Transverse colon (tissue), 4 donors: ENCODE results near the gene SPDL1. TPM values are rescaled to one million over a fixed set of nuclear protein-coding genes. Genes with fewer than 3 reads are reported as not detected.
"Not testable (repeated sequence)": the region's sequence is repeated elsewhere in the genome, so short reads cannot be mapped to it uniquely, and the experiment has no call there.

Experiments
- DNase-seq: peaks from one replicate; pipeline ENCODE4 v3.0.0-alpha.2; 2019
- H3K27ac ChIP-seq, 4 donors: fragments of 200-600 bp; sonication (generic); 2 replicates each; pipeline ENCODE4 v1.5.1; 2016 to 2018; ENCODE audit warnings: inconsistent platforms in 4 of 4
- H3K27me3 ChIP-seq: fragments of 200-600 bp; sonication (generic); 2 replicates; pipeline ENCODE4 v1.5.1; 2017; ENCODE audit warnings: inconsistent platforms
- H3K36me3 ChIP-seq, 4 donors: fragments of 200-600 bp; sonication (generic); 2 replicates each; pipeline ENCODE4 v1.5.1; 2017 to 2019; ENCODE audit warnings: inconsistent platforms in 4 of 4
- H3K4me1 ChIP-seq, 4 donors: fragments of 200-600 bp; sonication (generic); 2 replicates each; pipeline ENCODE4 v1.5.1; 2017 to 2020; ENCODE audit warnings: inconsistent platforms in 4 of 4
- H3K4me3 ChIP-seq, 4 donors: fragments of 200-600 bp; sonication (generic); 1 replicate in 1 of 4; 2 replicates in 3 of 4; pipeline versions ENCODE4 v1.5.1 to v1.6.1; 2017 to 2019; ENCODE audit warnings: inconsistent platforms in 4 of 4
- H3K9me3 ChIP-seq, 2 donors: fragments of 200-600 bp; sonication (generic); 2 replicates each; pipeline ENCODE4 v1.5.1; 2017 to 2019; ENCODE audit warnings: inconsistent platforms in 2 of 2
- CTCF ChIP-seq, 5 experiments: fragments of 200-600 bp in 3 of 5; fragments of 450-650 bp in 2 of 5; sonication (generic) in 3 of 5; IDR thresholded peaks; 1 replicate in 2 of 5; 2 replicates in 3 of 5; pipeline ENCODE4 v1.5.1; 2016 to 2017; ENCODE audit warnings: antibody characterized with exemption in 5 of 5, inconsistent platforms in 3 of 5, mild to moderate bottlenecking in 2 of 5, moderate library complexity in 1 of 5
- EP300 ChIP-seq: sonication (generic); formaldehyde crosslinking; IDR thresholded peaks from one replicate; pipeline ENCODE4 v1.6.1; 2017; ENCODE audit warnings: antibody characterized with exemption, low read depth
- POLR2A ChIP-seq: fragments of 450-650 bp; IDR thresholded peaks from one replicate; pipeline ENCODE4 v1.6.1; 2016; ENCODE audit warnings: antibody characterized with exemption, mild to moderate bottlenecking, moderate library complexity
- POLR2AphosphoS5 ChIP-seq, 3 donors: sonication (generic); formaldehyde crosslinking; IDR thresholded peaks; one replicate each; pipeline ENCODE4 v1.6.1; 2016; ENCODE audit warnings: antibody characterized with exemption in 3 of 3
- WGBS, 2 donors: methylation state at CpG; one replicate each; pipeline ENCODE4 v1.1.5; 2018; ENCODE audit warnings: low coverage in 1 of 2; 5-methylcytosine and 5-hydroxymethylcytosine counted together
- in situ Hi-C, 4 donors: fragments of 200-750 bp; cut with MboI; loops; one replicate each; pipeline versions ENCODE4 v1.15.0 to v1.15.1; 2017; ENCODE audit warnings: low sequenced_read_pairs in 3 of 4, low pct_ligation_motif_present in 1 of 4, low pct_unique_long_range_greater_than_20kb in 1 of 4
- intact Hi-C: fragments of 100-400 bp; cut with DNase I; formaldehyde crosslinking; loops from one replicate; pipeline ENCODE4 v1.15.1; 2023; ENCODE audit warnings: low total_unique reads
- total RNA-seq, 4 donors: library from RNA; depleted of rRNA; stranded (reverse); fragments of >200 nt; gene quantifications; one replicate each; pipeline ENCODE4 v1.1.0, GENCODE V29; 2016

SPDL1 gene
- total RNA-seq, 4 donors from 2014 or later: 1.5 to 23.7 (median 8.8) TPM

- WGBS, 2 donors: 71 to 73% methylated on average over 4 of the region's 4 CpGs
- no peaks in the 10 kb centered on the region for H3K27me3 ChIP-seq
- DNase-seq: no peak
- H3K4me3 ChIP-seq: no peak overlapping the region
- H3K9me3 ChIP-seq: peaks cover 0 to 5% of the 10 kb centered on the region in 2 donors
- no peak overlapping the region for H3K27ac ChIP-seq
- intact Hi-C loops (no loop called here), in situ Hi-C loops (no loop called here)
- TF ChIP-seq EP300 (no peak), POLR2AphosphoS5 (IDR thresholded peaks at IDR 0.05) (no peak), CTCF (IDR thresholded peaks at IDR 0.05) (no peak), POLR2A (no peak)
- H3K4me1 ChIP-seq: no peaks in the 10 kb centered on the region
- H3K36me3 ChIP-seq: no peaks in the 10 kb centered on the region
Observed at GRCh38 chr5:169610606-169611005, 27.0 kb downstream of the SPDL1 start.

GRCh38 chr5:169615561-169615960, 32.0 kb downstream of the SPDL1 start:
- Histone ChIP-seq H3K4me3 (no peak overlapping the region), H3K27me3 (no peaks in the 10 kb centered on the region), H3K36me3 (no peaks in the 10 kb centered on the region), H3K27ac (no peak overlapping the region), H3K9me3 (peaks cover 0 to 4% of the 10 kb centered on the region in 2 donors), H3K4me1 (no peaks in the 10 kb centered on the region)
- in situ Hi-C loops: no loop called here
- DNase-seq: no peak
- intact Hi-C loops: no loop called here
- WGBS, 2 donors: 72% methylated on average over 1 of the region's 1 CpG; no CpG with 5 or more reads in 1 of the 2 donors
- no peak for TF ChIP-seq POLR2AphosphoS5 (IDR thresholded peaks at IDR 0.05)
- TF ChIP-seq EP300: no peak
- TF ChIP-seq POLR2A: no peak
- no peak for TF ChIP-seq CTCF (IDR thresholded peaks at IDR 0.05)

GRCh38 chr5:169624307-169624706, 40.7 kb downstream of the SPDL1 start:
- H3K4me3 ChIP-seq, H3K27ac ChIP-seq, in situ Hi-C loops, H3K27me3 ChIP-seq, intact Hi-C loops, DNase-seq, H3K4me1 ChIP-seq, H3K36me3 ChIP-seq, H3K9me3 ChIP-seq: not testable (repeated sequence)
- WGBS, 2 donors: 90% methylated on average over 2 of the region's 2 CpGs

GRCh38 chr5:169626779-169627178, 43.2 kb downstream of the SPDL1 start:
- no peaks in the 10 kb centered on the region for H3K36me3 ChIP-seq
- in situ Hi-C loops: no loop called here
- TF ChIP-seq POLR2A: no peak
- no peak for TF ChIP-seq CTCF (IDR thresholded peaks at IDR 0.05)
- TF ChIP-seq EP300: no peak
- no peak for TF ChIP-seq POLR2AphosphoS5 (IDR thresholded peaks at IDR 0.05)
- H3K4me3 ChIP-seq: no peak overlapping the region
- intact Hi-C loops: no loop called here
- H3K27ac ChIP-seq: no peak overlapping the region
- no peaks in the 10 kb centered on the region for H3K4me1 ChIP-seq
- 60 to 88% methylated on average over 1 of the region's 1 CpG for WGBS, 2 donors
- no peaks in the 10 kb centered on the region for H3K9me3 ChIP-seq
- H3K27me3 ChIP-seq: no peaks in the 10 kb centered on the region
- DNase-seq: no peak

GRCh38 chr5:169627551-169627950, 44.0 kb downstream of the SPDL1 start:
- H3K9me3 ChIP-seq: no peaks in the 10 kb centered on the region
- no peak overlapping the region for H3K4me3 ChIP-seq
- DNase-seq: no peak
- no peaks in the 10 kb centered on the region for H3K36me3 ChIP-seq
- H3K27me3 ChIP-seq: no peaks in the 10 kb centered on the region
- 58 to 67% methylated on average over 3 of the region's 3 CpGs for WGBS, 2 donors
- intact Hi-C loops (no loop called here), in situ Hi-C loops (no loop called here)
- TF ChIP-seq POLR2A (no peak), EP300 (no peak), POLR2AphosphoS5 (IDR thresholded peaks at IDR 0.05) (no peak), CTCF (IDR thresholded peaks at IDR 0.05) (no peak)
- H3K4me1 ChIP-seq: no peaks in the 10 kb centered on the region
- H3K27ac ChIP-seq: no peak overlapping the region
